ENCODE results near the gene DYRK3.

- no peak for TF ChIP-seq CTCF (IDR thresholded peaks at IDR 0.05; ENCODE audit: low read depth, low read length)
- TF ChIP-seq POLR2A (IDR thresholded peaks at IDR 0.05; ENCODE audit: extremely low read depth, insufficient read length): no peak
These were observed 48.0 kb downstream of the DYRK3 start for GRCh38 chr1:206683313-206683712.

Measured in NB4 (cell line).